GM21529 (cell line): Measurements from ENCODE around the gene TMED4.
"Not testable (repeated sequence)": the region's sequence is repeated elsewhere in the genome, so short reads cannot be mapped to it uniquely, and the experiment has no call there.

Experiments
- ATAC-seq: cut with Tn5 transposase; IDR thresholded peaks from one replicate; pipeline ENCODE4 v1.9.1; 2021; ENCODE audit not compliant: unreplicated experiment

The TMED4 gene

GRCh38 chr7:44607141-44608068 is 25.4 kb upstream of the TMED4 start:
- no peak for ATAC-seq

DNA sequence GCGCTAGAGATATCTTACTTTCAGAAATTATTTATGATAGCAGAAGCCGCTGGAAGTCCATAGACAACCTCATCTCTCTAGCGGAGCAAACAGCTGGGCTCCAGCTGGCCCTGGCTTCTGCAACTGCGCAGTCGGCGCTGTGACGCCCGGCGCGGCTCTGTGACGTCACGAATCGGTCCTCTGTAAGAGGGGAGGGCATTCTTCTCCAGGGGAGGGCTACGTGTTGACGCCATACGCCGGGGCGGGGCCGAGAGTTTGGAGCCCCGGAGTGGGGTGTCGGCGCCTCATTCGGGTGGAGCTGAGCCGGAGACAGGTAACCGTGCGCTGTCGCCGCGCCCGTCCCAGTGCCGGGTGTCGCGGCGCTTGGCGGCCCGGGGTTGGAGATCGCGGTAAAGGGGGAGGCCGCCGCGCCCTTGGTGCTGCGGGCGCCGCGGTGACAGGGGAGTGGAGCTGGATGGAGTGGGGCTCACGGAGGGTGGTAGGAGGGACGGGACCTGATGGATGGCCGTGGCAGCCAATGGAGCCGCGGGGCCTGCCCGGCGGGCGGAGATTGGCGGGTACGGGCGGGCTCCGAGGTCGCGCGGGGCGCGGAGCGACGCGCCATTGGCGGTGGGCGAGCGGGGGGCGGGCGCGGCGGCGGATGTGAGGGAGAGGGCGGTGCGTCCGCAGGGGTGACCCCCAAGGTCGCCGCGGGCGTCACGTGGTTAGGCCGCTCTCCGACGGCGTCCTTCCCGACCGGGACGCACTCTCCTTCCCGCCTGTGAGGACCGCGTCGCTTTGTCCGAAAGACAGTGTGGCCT is 24.5 kb upstream of the TMED4 start, which contains the start of gene OGDH:
Gene OGDH (plus strand): TSS at position 287 of the 800 bp plus-strand sequence. CDS start 17,717 bp downstream, outside the sequence.
- peak; percentile 91 for ATAC-seq

- no peak for ATAC-seq
Measured at GRCh38 chr7:44604941-44605340, 22.9 kb upstream of the TMED4 start.

GRCh38 chr7:44603193-44603592 is 21.2 kb upstream of the TMED4 start:
- no peak for ATAC-seq

DNA sequence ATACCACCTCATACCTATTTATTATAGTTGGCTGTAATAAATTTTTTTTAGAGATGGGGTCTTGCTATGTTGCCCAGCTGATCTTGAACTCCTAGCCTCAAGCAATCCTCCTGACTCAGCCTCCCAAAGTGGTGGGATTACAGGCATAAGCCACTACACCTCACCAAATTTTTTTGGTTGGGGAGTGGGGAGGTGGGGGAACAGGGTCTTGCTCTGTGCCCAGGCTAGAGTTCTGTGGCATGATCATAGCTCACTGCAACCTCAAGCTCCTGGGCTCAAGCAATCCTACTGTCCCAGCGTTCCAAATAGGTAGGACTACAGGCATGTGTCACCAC is 20.5 kb upstream of the TMED4 start:
- no peak for ATAC-seq

GRCh38 chr7:44599222-44599621 is 17.2 kb upstream of the TMED4 start:
- ATAC-seq, result no peak

- ATAC-seq, result not testable (repeated sequence)
Measured at GRCh38 chr7:44597181-44597580, 15.2 kb upstream of the TMED4 start.

DNA sequence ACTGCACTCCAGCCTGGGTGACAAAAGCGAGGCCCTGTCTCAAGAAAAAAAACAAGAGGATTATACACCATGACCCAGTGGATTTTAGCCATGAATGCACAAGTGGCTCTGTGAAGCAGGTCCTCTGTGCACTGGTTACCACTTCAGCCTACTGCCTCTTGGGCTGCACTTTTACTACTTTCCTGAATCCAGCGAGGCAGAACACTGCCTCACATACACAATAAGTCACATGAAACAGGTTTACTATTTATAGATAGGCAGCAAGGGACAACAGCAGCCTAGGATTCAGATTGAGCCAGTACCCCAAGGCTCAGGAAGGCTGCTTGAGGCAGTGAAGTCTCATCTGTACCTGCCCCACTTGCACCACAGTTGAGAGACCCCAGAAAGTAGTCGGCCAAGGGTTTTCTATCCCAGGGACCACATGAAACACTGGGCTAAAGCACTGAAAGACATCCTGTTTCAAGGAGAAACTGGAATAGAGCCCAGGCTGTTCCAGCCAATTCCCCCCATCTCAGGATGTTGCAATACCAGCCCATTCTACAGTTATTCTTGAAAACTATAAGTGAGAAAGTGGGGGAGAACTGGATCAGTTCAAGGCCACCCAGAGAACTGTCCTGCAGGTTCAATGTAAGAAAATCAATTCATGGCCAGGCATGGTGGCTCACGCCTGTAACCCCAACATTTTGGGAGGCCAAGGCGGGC is 14.1 kb upstream of the TMED4 start:
- no peak for ATAC-seq

- no peak for ATAC-seq
Measured at GRCh38 chr7:44590910-44591309, 8.9 kb upstream of the TMED4 start.

GRCh38 chr7:44587843-44588711 is 6.0 kb upstream of the TMED4 start:
- peak; percentile 66 for ATAC-seq

GRCh38 chr7:44583146-44583865 is 1.3 kb upstream of the TMED4 start:
- no peak for ATAC-seq

- ATAC-seq, result peak; percentile 38
Measured at GRCh38 chr7:44580945-44581878, 819 bp downstream of the TMED4 start.

DNA sequence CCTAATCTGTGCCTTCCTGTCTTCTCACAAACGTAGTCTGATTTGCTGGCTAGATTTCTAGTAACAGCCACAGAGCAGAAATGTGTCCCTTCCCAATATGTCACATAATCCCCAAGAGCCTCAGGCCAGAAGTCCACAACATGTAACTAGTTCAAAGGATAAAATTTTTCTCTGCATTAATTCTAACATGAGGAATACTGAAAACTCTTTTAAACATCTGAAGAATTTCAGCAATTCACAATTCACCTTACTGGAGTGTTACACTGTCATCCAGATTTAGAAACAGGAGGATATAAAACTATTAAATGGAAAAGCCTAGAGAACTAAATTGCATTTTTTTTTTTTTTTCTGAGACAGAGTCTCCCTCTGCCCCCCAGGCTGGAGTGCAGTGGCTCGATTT is 5.8 kb downstream of the TMED4 start:
- no peak for ATAC-seq

DNA sequence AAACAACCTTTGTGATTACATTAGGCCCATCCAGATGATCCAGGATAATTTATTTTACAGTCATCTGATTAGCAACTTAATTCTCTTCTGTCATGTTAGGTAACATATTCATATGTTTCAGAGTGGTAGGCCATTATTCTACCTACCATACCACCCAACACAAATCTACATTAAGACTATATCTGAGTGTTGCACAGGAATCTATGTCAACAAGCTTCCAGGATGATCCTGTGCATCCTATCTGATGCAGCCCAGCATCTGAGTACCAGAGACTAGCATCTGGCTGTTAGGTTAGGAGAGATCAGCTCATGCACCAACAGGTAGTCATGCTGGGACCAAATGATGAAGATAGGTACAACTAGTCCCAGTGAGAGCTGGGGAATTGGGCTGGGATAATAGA is 7.0 kb downstream of the TMED4 start:
- no peak for ATAC-seq

DNA sequence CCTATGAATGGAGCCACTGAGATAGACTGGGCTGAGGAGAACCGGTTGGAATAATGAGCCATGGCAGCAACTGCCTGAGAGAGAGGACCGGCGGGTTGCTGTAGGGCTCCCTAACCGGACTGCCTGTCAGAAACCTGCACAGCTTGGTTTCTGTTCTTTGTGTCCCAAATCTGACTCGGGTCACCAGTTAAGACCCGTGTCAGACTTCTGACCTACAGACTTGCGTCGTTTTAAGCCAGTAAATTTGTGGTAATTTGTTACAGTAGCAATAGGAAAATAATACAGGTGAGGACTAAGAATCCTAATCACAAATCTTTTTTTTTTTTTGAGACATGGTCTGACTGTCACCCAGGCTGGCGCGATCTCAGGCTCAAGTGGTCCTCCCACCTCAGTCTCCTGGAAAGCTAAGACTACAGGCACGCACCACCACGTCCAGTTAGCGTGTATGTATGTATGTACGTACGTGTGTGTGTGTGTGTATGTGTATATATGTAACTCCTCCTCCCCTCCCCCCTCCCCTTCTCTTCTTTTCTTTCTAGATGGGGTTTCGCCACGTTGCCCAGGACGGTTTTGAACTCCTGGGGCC is 7.7 kb downstream of the TMED4 start:
- ATAC-seq, result no peak

- peak; percentile 92 for ATAC-seq
Measured at GRCh38 chr7:44573464-44574286, 8.4 kb downstream of the TMED4 start, which contains the start of gene DDX56. DDX56 (minus strand) TSS chr7:44573908; CDS start chr7:44573895, 13 bp downstream.

GRCh38 chr7:44572771-44573170 is 9.3 kb downstream of the TMED4 start:
- ATAC-seq, result no peak
